GM23338 (cell line): ENCODE data around the gene TENT5A. TPM values are rescaled to one million over a fixed set of nuclear protein-coding genes. Genes with fewer than 3 reads are reported as not detected.

Source experiments
- ATAC-seq: fragments of 200-7000 bp; cut with Tn5 transposase; 3 replicates; pipeline ENCODE4 v1.9.1; 2020
- DNase-seq: peaks from one replicate; pipeline ENCODE4 v3.0.0-alpha.2; 2015; ENCODE audit warnings: low spot score
- H2AFZ ChIP-seq: fragments of 200-600 bp; sonication (generic); 2 replicates; pipeline ENCODE4 v1.8.0; 2016; ENCODE audit warnings: antibody characterized with exemption, mild to moderate bottlenecking, moderate library complexity
- H3F3A ChIP-seq: fragments of 200-600 bp; sonication (generic); replicated peaks from 2 replicates; pipeline ENCODE4 v1.8.0; 2017; ENCODE audit warnings: antibody characterized with exemption, mixed run types, low read depth
- H3K27ac ChIP-seq: fragments of 200-600 bp; sonication (generic); 2 replicates; pipeline ENCODE4 v1.6.1; 2016; ENCODE audit warnings: low read depth
- H3K27me3 ChIP-seq: fragments of 200-600 bp; sonication (generic); 2 replicates; pipeline ENCODE4 v1.8.0; 2016; ENCODE audit warnings: mild to moderate bottlenecking, mixed run types, moderate library complexity; ENCODE audit not compliant: insufficient read depth
- H3K36me3 ChIP-seq: fragments of 200-600 bp; sonication (generic); 2 replicates; pipeline ENCODE4 v1.8.0; 2016; ENCODE audit warnings: mild to moderate bottlenecking; ENCODE audit not compliant: insufficient read depth
- H3K4me1 ChIP-seq: fragments of 200-600 bp; sonication (generic); 2 replicates; pipeline ENCODE4 v1.8.0; 2016; ENCODE audit warnings: mild to moderate bottlenecking, moderate library complexity; ENCODE audit not compliant: insufficient read depth
- H3K4me2 ChIP-seq: fragments of 200-600 bp; sonication (generic); 2 replicates; pipeline ENCODE4 v1.7.1; 2017; ENCODE audit warnings: mixed run types
- H3K4me3 ChIP-seq: fragments of 200-600 bp; sonication (generic); 2 replicates; pipeline ENCODE4 v1.6.1; 2016; ENCODE audit warnings: mixed run types
- H3K79me2 ChIP-seq: fragments of 200-600 bp; sonication (generic); replicated peaks from 2 replicates; pipeline ENCODE4 v1.8.0; 2017; ENCODE audit warnings: mild to moderate bottlenecking; ENCODE audit not compliant: insufficient read depth
- H3K9me2 ChIP-seq: fragments of 200-600 bp; sonication (generic); 2 replicates; pipeline ENCODE4 v1.8.0; 2017; ENCODE audit not compliant: insufficient read depth
- H4K20me1 ChIP-seq: fragments of 200-600 bp; sonication (generic); replicated peaks from 2 replicates; pipeline ENCODE4 v1.8.0; 2017; ENCODE audit warnings: mild to moderate bottlenecking; ENCODE audit not compliant: insufficient read depth
- H3K27ac Mint-ChIP-seq: 2 replicates; pipeline ENCODE4 v1.8.0; 2020; ENCODE audit warnings: inconsistent platforms, mild to moderate bottlenecking, moderate library complexity, mixed read lengths
- H3K27me3 Mint-ChIP-seq: 3 replicates; pipeline ENCODE4 v1.8.0; 2022; ENCODE audit warnings: low read depth, mild to moderate bottlenecking, moderate library complexity, mixed read lengths, inconsistent platforms; ENCODE audit not compliant: insufficient read depth, poor library complexity
- H3K36me3 Mint-ChIP-seq: 3 replicates; pipeline ENCODE4 v1.8.0; 2021; ENCODE audit warnings: low read depth, mild to moderate bottlenecking, inconsistent platforms, moderate library complexity, mixed read lengths
- H3K4me1 Mint-ChIP-seq: 3 replicates; pipeline ENCODE4 v1.8.0; 2020; ENCODE audit warnings: mild to moderate bottlenecking, inconsistent platforms, mixed read lengths
- H3K4me3 Mint-ChIP-seq: 3 replicates; pipeline ENCODE4 v1.8.0; 2021; ENCODE audit warnings: moderate library complexity, mild to moderate bottlenecking, inconsistent platforms, mixed read lengths
- H3K9me3 Mint-ChIP-seq: 3 replicates; pipeline ENCODE4 v1.8.0; 2020; ENCODE audit warnings: moderate library complexity, mild to moderate bottlenecking, inconsistent platforms, mixed read lengths
- CREB1 ChIP-seq: fragments of 250-450 bp; sonication (Bioruptor Pico); IDR thresholded peaks from 2 replicates; pipeline ENCODE4 v1.5.0; 2020; ENCODE audit warnings: low read depth, mild to moderate bottlenecking, moderate library complexity
- EZH2 ChIP-seq: fragments of 200-600 bp; sonication (generic); IDR thresholded peaks from one replicate; pipeline ENCODE4 v1.8.0; 2017; ENCODE audit warnings: antibody characterized with exemption, mild to moderate bottlenecking, low read depth; ENCODE audit not compliant: unreplicated experiment
- EZH2phosphoT487 ChIP-seq: fragments of 200-600 bp; sonication (generic); IDR thresholded peaks from one replicate; pipeline ENCODE4 v1.8.1; 2018; ENCODE audit warnings: antibody characterized with exemption; ENCODE audit not compliant: unreplicated experiment
- JUNB ChIP-seq: IDR thresholded peaks from one replicate; pipeline ENCODE4 v1.6.1; 2016; ENCODE audit warnings: antibody characterized with exemption; ENCODE audit not compliant: unreplicated experiment
- NANOG ChIP-seq: IDR thresholded peaks from 2 replicates; pipeline ENCODE4 v1.6.1; 2016; ENCODE audit warnings: antibody characterized with exemption, borderline replicate concordance
- POLR2AphosphoS5 ChIP-seq: IDR thresholded peaks from 2 replicates; pipeline ENCODE4 v1.6.1; 2016; ENCODE audit warnings: antibody characterized with exemption, low read depth
- STAT1 ChIP-seq: IDR thresholded peaks from one replicate; pipeline ENCODE4 v1.6.1; 2016; ENCODE audit warnings: antibody characterized with exemption; ENCODE audit not compliant: unreplicated experiment
- ZNF114 ChIP-seq: fragments of 250-450 bp; sonication (Bioruptor Pico); IDR thresholded peaks from 2 replicates; pipeline ENCODE4 v1.5.0; 2020; ENCODE audit warnings: mild to moderate bottlenecking, moderate library complexity
- ZNF331 ChIP-seq: fragments of 250-450 bp; sonication (Bioruptor Pico); IDR thresholded peaks from 2 replicates; pipeline ENCODE4 v1.5.0; 2020; ENCODE audit warnings: low read depth, mild to moderate bottlenecking, moderate library complexity
- ZNF462 ChIP-seq: fragments of 250-450 bp; sonication (Bioruptor Pico); IDR thresholded peaks from 2 replicates; pipeline ENCODE4 v1.5.0; 2020; ENCODE audit warnings: mild to moderate bottlenecking, moderate library complexity
- polyA plus RNA-seq: library from polyadenylated mRNA; unstranded; fragments of >200 nt; fragmentation: Nextera tagmentation; extraction: Ambion mirVana; gene quantifications from 2 replicates; pipeline ENCODE4 v1.2.1, GENCODE V29; 2016
- total RNA-seq: library from RNA; depleted of rRNA; stranded (reverse); fragments of >200 nt; shearing (Covaris generic); gene quantifications from 2 replicates; pipeline ENCODE4 v1.2.3, GENCODE V29; 2014
- TF ChIP-seq, protein P1 (sequence below), 2 experiments: fragments of 200-600 bp in 1 of 2; sonication (generic) in 1 of 2; conservative IDR thresholded peaks; 2 replicates each; pipeline versions ENCODE4 v1.5.1 to v1.6.1; 2016 to 2017; ENCODE audit warnings: antibody characterized with exemption in 2 of 2, low read depth in 2 of 2, mild to moderate bottlenecking in 2 of 2, moderate library complexity in 1 of 2
- TF ChIP-seq, protein P2 (sequence below): IDR thresholded peaks from one replicate; pipeline ENCODE4 v1.6.1; 2018; ENCODE audit warnings: antibody characterized with exemption; ENCODE audit not compliant: unreplicated experiment
- TF ChIP-seq, protein P3 (sequence below): IDR thresholded peaks from 2 replicates; pipeline ENCODE4 v1.6.1; 2016; ENCODE audit warnings: antibody characterized with exemption

Gene TENT5A
- total and polyA plus RNA-seq, 2 experiments from 2014 or later = 3.8 to 4.7 TPM

DNA sequence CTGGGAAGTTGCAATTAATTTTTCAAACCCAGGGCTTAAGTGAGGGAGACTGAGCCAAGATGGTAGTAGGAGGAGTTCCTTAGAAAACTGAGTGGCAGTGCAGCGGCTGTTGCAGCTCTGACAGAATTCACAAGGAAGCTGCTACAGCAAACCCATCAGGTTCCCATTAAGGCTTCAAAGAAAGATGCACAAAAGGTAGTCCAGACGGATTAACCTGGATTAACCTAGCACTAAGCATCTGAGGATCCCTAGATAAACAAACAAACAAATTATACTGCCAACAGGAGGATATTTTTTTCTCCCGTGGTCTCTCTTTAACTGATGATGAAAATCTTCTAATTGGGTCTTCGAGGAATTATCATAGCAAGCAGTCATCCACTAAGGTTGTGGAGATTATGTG, 5.2 kb downstream of the TENT5A start:
- DNase-seq (no peak), ATAC-seq (no peak)
- Histone ChIP-seq H4K20me1 (0 out of 2 replicates have a peak, but pooled peaks cover 6% of the 10 kb centered on the region), H2AFZ (no peak overlapping the region), H3K27ac (no peak overlapping the region), H3K4me3 (no peak overlapping the region), H3K9me2 (no peaks in the 10 kb centered on the region), H3K4me2 (no peak overlapping the region), H3K79me2 (no peaks in the 10 kb centered on the region; the same call in 1 of the 2 replicates), H3K27me3 (peaks cover 26% of the 10 kb centered on the region), H3F3A (no peaks in the 10 kb centered on the region), H3K36me3 (no peaks in the 10 kb centered on the region), H3K4me1 (peaks cover 3% of the 10 kb centered on the region; the same call in 1 of the 2 replicates)
- no peak overlapping the region for H3K4me3 Mint-ChIP-seq
- no peak for TF ChIP-seq ZNF331
- no peak for TF ChIP-seq ZNF462 (CRISPR knock-in tag)
- TF ChIP-seq, protein P1, sequence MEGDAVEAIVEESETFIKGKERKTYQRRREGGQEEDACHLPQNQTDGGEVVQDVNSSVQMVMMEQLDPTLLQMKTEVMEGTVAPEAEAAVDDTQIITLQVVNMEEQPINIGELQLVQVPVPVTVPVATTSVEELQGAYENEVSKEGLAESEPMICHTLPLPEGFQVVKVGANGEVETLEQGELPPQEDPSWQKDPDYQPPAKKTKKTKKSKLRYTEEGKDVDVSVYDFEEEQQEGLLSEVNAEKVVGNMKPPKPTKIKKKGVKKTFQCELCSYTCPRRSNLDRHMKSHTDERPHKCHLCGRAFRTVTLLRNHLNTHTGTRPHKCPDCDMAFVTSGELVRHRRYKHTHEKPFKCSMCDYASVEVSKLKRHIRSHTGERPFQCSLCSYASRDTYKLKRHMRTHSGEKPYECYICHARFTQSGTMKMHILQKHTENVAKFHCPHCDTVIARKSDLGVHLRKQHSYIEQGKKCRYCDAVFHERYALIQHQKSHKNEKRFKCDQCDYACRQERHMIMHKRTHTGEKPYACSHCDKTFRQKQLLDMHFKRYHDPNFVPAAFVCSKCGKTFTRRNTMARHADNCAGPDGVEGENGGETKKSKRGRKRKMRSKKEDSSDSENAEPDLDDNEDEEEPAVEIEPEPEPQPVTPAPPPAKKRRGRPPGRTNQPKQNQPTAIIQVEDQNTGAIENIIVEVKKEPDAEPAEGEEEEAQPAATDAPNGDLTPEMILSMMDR (conservative IDR thresholded peaks at IDR 0.05; ENCODE audit: low read depth in 2 of 2) = no peak
- TF ChIP-seq ZNF114 (CRISPR knock-in tag) = no peak
- TF ChIP-seq, protein P2, sequence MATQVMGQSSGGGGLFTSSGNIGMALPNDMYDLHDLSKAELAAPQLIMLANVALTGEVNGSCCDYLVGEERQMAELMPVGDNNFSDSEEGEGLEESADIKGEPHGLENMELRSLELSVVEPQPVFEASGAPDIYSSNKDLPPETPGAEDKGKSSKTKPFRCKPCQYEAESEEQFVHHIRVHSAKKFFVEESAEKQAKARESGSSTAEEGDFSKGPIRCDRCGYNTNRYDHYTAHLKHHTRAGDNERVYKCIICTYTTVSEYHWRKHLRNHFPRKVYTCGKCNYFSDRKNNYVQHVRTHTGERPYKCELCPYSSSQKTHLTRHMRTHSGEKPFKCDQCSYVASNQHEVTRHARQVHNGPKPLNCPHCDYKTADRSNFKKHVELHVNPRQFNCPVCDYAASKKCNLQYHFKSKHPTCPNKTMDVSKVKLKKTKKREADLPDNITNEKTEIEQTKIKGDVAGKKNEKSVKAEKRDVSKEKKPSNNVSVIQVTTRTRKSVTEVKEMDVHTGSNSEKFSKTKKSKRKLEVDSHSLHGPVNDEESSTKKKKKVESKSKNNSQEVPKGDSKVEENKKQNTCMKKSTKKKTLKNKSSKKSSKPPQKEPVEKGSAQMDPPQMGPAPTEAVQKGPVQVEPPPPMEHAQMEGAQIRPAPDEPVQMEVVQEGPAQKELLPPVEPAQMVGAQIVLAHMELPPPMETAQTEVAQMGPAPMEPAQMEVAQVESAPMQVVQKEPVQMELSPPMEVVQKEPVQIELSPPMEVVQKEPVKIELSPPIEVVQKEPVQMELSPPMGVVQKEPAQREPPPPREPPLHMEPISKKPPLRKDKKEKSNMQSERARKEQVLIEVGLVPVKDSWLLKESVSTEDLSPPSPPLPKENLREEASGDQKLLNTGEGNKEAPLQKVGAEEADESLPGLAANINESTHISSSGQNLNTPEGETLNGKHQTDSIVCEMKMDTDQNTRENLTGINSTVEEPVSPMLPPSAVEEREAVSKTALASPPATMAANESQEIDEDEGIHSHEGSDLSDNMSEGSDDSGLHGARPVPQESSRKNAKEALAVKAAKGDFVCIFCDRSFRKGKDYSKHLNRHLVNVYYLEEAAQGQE = no peak
- no peak for TF ChIP-seq JUNB
- TF ChIP-seq STAT1 = no peak
- no peak for TF ChIP-seq POLR2AphosphoS5
- TF ChIP-seq CREB1 = no peak
- no peak for TF ChIP-seq NANOG
- no peak for TF ChIP-seq EZH2phosphoT487
- no peak for TF ChIP-seq EZH2
- TF ChIP-seq, protein P3, sequence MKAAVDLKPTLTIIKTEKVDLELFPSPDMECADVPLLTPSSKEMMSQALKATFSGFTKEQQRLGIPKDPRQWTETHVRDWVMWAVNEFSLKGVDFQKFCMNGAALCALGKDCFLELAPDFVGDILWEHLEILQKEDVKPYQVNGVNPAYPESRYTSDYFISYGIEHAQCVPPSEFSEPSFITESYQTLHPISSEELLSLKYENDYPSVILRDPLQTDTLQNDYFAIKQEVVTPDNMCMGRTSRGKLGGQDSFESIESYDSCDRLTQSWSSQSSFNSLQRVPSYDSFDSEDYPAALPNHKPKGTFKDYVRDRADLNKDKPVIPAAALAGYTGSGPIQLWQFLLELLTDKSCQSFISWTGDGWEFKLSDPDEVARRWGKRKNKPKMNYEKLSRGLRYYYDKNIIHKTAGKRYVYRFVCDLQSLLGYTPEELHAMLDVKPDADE = no peak
- H3K4me1 Mint-ChIP-seq = peaks cover 11% of the 10 kb centered on the region
- no peak overlapping the region for H3K27ac Mint-ChIP-seq
- peaks cover 10% of the 10 kb centered on the region; the same call in 2 of the 3 replicates for H3K36me3 Mint-ChIP-seq
- peaks cover 3% of the 10 kb centered on the region; the same call in 1 of the 3 replicates for H3K9me3 Mint-ChIP-seq
- peaks cover 17% of the 10 kb centered on the region for H3K27me3 Mint-ChIP-seq
